NCI-H187 (cell line): ENCODE measurements around the gene OR5B3.
"Not testable (repeated sequence)": the region's sequence is repeated elsewhere in the genome, so short reads cannot be mapped to it uniquely, and the experiment has no call there.

Experiments used
- DNase-seq, 2 experiments: peaks; one replicate each; lab custom pipeline; 2025; lab: John Stamatoyannopoulos, UW

OR5B3 gene

GRCh38 chr11:58406774-58407173, at the start of gene OR5B3:
OR5B3 (minus strand) TSS chr11:58406874; CDS start chr11:58403409, 3,465 bp downstream.
- DNase-seq, result no peak

- no peak for DNase-seq
Observed at GRCh38 chr11:58451585-58451984, 44.9 kb upstream of the OR5B3 start.

GRCh38 chr11:58446294-58446693, 39.6 kb upstream of the OR5B3 start:
- DNase-seq, result no peak

- DNase-seq, result no peak
Observed at GRCh38 chr11:58444300-58444699, 37.6 kb upstream of the OR5B3 start.

- no peak for DNase-seq
Observed at GRCh38 chr11:58442136-58442535, 35.5 kb upstream of the OR5B3 start, which contains the start of gene OR5B12. OR5B12 (minus strand) TSS chr11:58442236; CDS start chr11:58440151, 2,085 bp downstream.

- DNase-seq, result no peak
Observed at GRCh38 chr11:58438486-58438885, 31.8 kb upstream of the OR5B3 start.

GRCh38 chr11:58434217-58434616, 27.5 kb upstream of the OR5B3 start:
- DNase-seq, result no peak

GRCh38 chr11:58433638-58434203, 27.0 kb upstream of the OR5B3 start:
- DNase-seq, result no peak

GRCh38 chr11:58429273-58429672, 22.6 kb upstream of the OR5B3 start:
- DNase-seq, result no peak

- DNase-seq, result no peak
Observed at GRCh38 chr11:58428021-58428420, 21.3 kb upstream of the OR5B3 start, which contains the start of gene OR5B2. OR5B2 (minus strand) TSS chr11:58428121; CDS start chr11:58423261, 4,860 bp downstream.

GRCh38 chr11:58399622-58400021, 7.1 kb downstream of the OR5B3 start:
- DNase-seq, result not testable (repeated sequence)

GRCh38 chr11:58395581-58395980, 11.1 kb downstream of the OR5B3 start:
- DNase-seq, result no peak

- DNase-seq, result no peak
Observed at GRCh38 chr11:58394195-58394594, 12.5 kb downstream of the OR5B3 start.

- DNase-seq, result no peak
Observed at GRCh38 chr11:58392746-58393145, 13.9 kb downstream of the OR5B3 start.

GRCh38 chr11:58391879-58392278, 14.8 kb downstream of the OR5B3 start:
- no peak for DNase-seq

- no peak for DNase-seq
Observed at GRCh38 chr11:58390551-58391063, 16.1 kb downstream of the OR5B3 start.

- no peak for DNase-seq
Observed at GRCh38 chr11:58358969-58359368, 47.7 kb downstream of the OR5B3 start, which contains the start of gene OR5B17. OR5B17 (minus strand) TSS chr11:58359069; CDS start chr11:58359069, 0 bp downstream.

- DNase-seq, result no peak
Observed at GRCh38 chr11:58354727-58355126, 51.9 kb downstream of the OR5B3 start.
